ENCODE results near the gene AATK. TPM values are rescaled to one million over a fixed set of nuclear protein-coding genes. Genes with fewer than 3 reads are reported as not detected.
A peak's percentile ranks its signal among the peaks of the same experiment; 100 is the strongest.

The AATK gene
- total RNA-seq, 2 donors from 2014 or later = 29.1 to 42.2 TPM

GRCh38 chr17:81068411-81069134 is 97.4 kb downstream of the AATK start:
- ATAC-seq (no peak), DNase-seq (peak in 2 of 4 donors; percentile 41 to 42)
- intact Hi-C loops (cut with DNase I) = no loop called here
- 58 to 67% methylated on average over 11 to 25 of the region's 26 CpGs for WGBS, 2 donors
- no peaks in the 10 kb centered on the region for H3K36me3 ChIP-seq (replicated peaks in 1 of 2; ENCODE audit: insufficient read depth in 1 of 2, low read depth in 2 of 2)
- H3K4me3 ChIP-seq = no peak overlapping the region
- no peaks in the 10 kb centered on the region for H3K9me3 ChIP-seq
- no peak for TF ChIP-seq CTCF (IDR thresholded peaks at IDR 0.05)
- no peak for TF ChIP-seq POLR2A (IDR thresholded peaks at IDR 0.05)
- H3K27me3 ChIP-seq = no peaks in the 10 kb centered on the region
- peaks cover 21% of the 10 kb centered on the region for H3K4me1 ChIP-seq
- no peak overlapping the region for H3K27ac ChIP-seq

GRCh38 chr17:81067391-81067811 is 98.6 kb downstream of the AATK start:
- DNase-seq = no peak
- TF ChIP-seq CTCF (IDR thresholded peaks at IDR 0.05) = no peak
- no peak for TF ChIP-seq POLR2A (IDR thresholded peaks at IDR 0.05)
- no peak overlapping the region for H3K4me3 ChIP-seq
- no peak for ATAC-seq
- peaks cover 21% of the 10 kb centered on the region for H3K4me1 ChIP-seq
- no peaks in the 10 kb centered on the region for H3K9me3 ChIP-seq
- intact Hi-C loops (cut with DNase I) = no loop called here
- no peak overlapping the region for H3K27ac ChIP-seq
- no peaks in the 10 kb centered on the region for H3K27me3 ChIP-seq
- WGBS, 2 donors = 92% methylated on average over 20 of the region's 20 CpGs; no CpG with 5 or more reads in 1 of the 2 donors
- no peaks in the 10 kb centered on the region for H3K36me3 ChIP-seq (replicated peaks in 1 of 2; ENCODE audit: insufficient read depth in 1 of 2, low read depth in 2 of 2)

MicroRNA genes within 50 kb of the gene (microRNA counts, 767-probe panel; counts per million panel counts)
- microRNA hsa-miR-1250 = 0 to 736 counts per million in 2 donors
- microRNA hsa-miR-338-3p = 6,583 to 10,247 counts per million in 2 donors
- microRNA hsa-miR-338-5p = 0 to 736 counts per million in 2 donors
- microRNA hsa-miR-657 = 0 to 736 counts per million in 2 donors

Small RNAs within 50 kb of the gene (microRNA-seq; reads per million reads assigned to microRNA genes)
- 0.93 to 2.2 reads per million in 2 donors for gene MIR1250 (ENCODE audit: borderline number of aligned reads in 2 of 2, borderline replicate concordance in 2 of 2)
- gene MIR3065 (ENCODE audit: borderline number of aligned reads in 2 of 2, borderline replicate concordance in 2 of 2) = 0 reads per million in 2 donors
- 0 reads per million in 2 donors for gene MIR338 (ENCODE audit: borderline number of aligned reads in 2 of 2, borderline replicate concordance in 2 of 2)
- gene MIR657 (ENCODE audit: borderline number of aligned reads in 2 of 2, borderline replicate concordance in 2 of 2) = 0 reads per million in 2 donors

Small RNAs within 50 kb of the gene (small RNA-seq; reads per million reads assigned to genes)
- gene MIR1250 = not detected
- gene MIR3065 = 9.4 reads per million, percentile 91 among the genes with 10 or more reads in this experiment
- gene MIR657 = not detected

Other genes starting within 250 kb of the AATK start
- gene CHMP6, start 174.4 kb downstream of the AATK start, total RNA-seq = 10 to 100 TPM; 10.4 to 32.3 TPM
- gene BAIAP2, start 131.1 kb downstream of the AATK start, total RNA-seq = 10 to 100 TPM in 1 of 2 donors, 1 to 10 TPM in 1; 8.0 to 11.5 TPM
- not detected for gene PVALEF, start 714 bp downstream of the AATK start, total RNA-seq
- 10 to 100 TPM in 1 of 2 donors, 1 to 10 TPM in 1; 9.9 to 22.7 TPM for gene CEP131, start 56.7 kb upstream of the AATK start, total RNA-seq
- gene TEPSIN, start 72.8 kb upstream of the AATK start, total RNA-seq = 100 to 1,000 TPM in 1 of 2 donors, 10 to 100 TPM in 1; 31.9 to 102 TPM
- gene NDUFAF8, start 73.1 kb upstream of the AATK start, total RNA-seq = 10 to 100 TPM; 20.8 to 26.5 TPM
- 100 to 1,000 TPM; 102 to 203 TPM for gene SLC38A10, start 129.1 kb upstream of the AATK start, total RNA-seq
- 10 to 100 TPM in 1 of 2 donors, 1 to 10 TPM in 1; 5.7 to 14.8 TPM for gene BAHCC1, start 229.2 kb upstream of the AATK start, total RNA-seq